ENCODE measurements around the gene PDE1A.

PDE1A gene

GRCh38 chr2:182242609-182243008 lies 184.2 kb downstream of the PDE1A start:
- no peaks in the 10 kb centered on the region for H3K9me3 ChIP-seq (ENCODE audit: insufficient read depth, low read length)
- no peaks in the 10 kb centered on the region for H3K27me3 ChIP-seq (ENCODE audit: insufficient read depth, insufficient read length)
- H3K4me3 ChIP-seq (ENCODE audit: insufficient read length, low read depth) = no peak overlapping the region
- no peak overlapping the region for H3K9ac ChIP-seq (ENCODE audit: insufficient read length, low read depth)
- no peak for DNase-seq (ENCODE audit: low read depth, low spot score)
- no peaks in the 10 kb centered on the region for H3K36me3 ChIP-seq (ENCODE audit: insufficient read depth, insufficient read length, low read length)
- H3K4me1 ChIP-seq (ENCODE audit: insufficient read depth, insufficient read length) = no peaks in the 10 kb centered on the region
- TF ChIP-seq SUZ12 (IDR thresholded peaks at IDR 0.05; ENCODE audit: extremely low read depth, insufficient read depth, insufficient read length) = no peak
- TF ChIP-seq YY1 (IDR thresholded peaks at IDR 0.05; ENCODE audit: insufficient read depth, insufficient read length) = no peak
- no peak for TF ChIP-seq ZNF274 (IDR thresholded peaks at IDR 0.05; ENCODE audit: low read depth, low read length)

DNA sequence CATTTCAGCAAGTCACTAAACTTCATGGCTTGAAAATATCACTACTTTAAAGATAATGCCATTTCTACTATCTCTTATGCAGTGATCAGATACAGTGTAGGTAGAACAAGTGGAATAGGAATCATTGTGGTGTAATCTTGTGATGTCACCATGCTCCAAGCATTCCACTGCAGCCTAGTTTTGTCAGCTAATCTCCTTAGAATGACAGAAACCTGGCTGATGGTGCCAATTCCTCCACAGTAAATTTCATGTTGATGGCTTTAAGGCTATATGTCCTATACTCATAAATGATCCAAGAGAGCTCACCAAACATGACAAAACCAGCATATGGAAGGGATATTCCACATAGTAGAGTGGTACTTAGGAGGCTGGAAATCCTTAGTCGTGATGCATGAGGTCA lies 184.9 kb downstream of the PDE1A start:
- H3K4me3 ChIP-seq (ENCODE audit: insufficient read length, low read depth) = no peak overlapping the region
- DNase-seq (ENCODE audit: low read depth, low spot score) = no peak

GRCh38 chr2:182240862-182241371 lies 185.9 kb downstream of the PDE1A start:
- H3K4me3 ChIP-seq (ENCODE audit: insufficient read length, low read depth) = no peak overlapping the region
- no peaks in the 10 kb centered on the region for H3K9me3 ChIP-seq (ENCODE audit: insufficient read depth, low read length)
- no peak overlapping the region for H3K9ac ChIP-seq (ENCODE audit: insufficient read length, low read depth)
- DNase-seq (ENCODE audit: low read depth, low spot score) = no peak
- no peaks in the 10 kb centered on the region for H3K27me3 ChIP-seq (ENCODE audit: insufficient read depth, insufficient read length)
- H3K4me1 ChIP-seq (ENCODE audit: insufficient read depth, insufficient read length) = no peaks in the 10 kb centered on the region
- TF ChIP-seq SUZ12 (IDR thresholded peaks at IDR 0.05; ENCODE audit: extremely low read depth, insufficient read depth, insufficient read length) (no peak), YY1 (IDR thresholded peaks at IDR 0.05; ENCODE audit: insufficient read depth, insufficient read length) (no peak), ZNF274 (IDR thresholded peaks at IDR 0.05; ENCODE audit: low read depth, low read length) (no peak)
- H3K36me3 ChIP-seq (ENCODE audit: insufficient read depth, insufficient read length, low read length) = no peaks in the 10 kb centered on the region

More for the DNA sequence above, 184.9 kb downstream of the PDE1A start:
- no peaks in the 10 kb centered on the region for H3K27me3 ChIP-seq (ENCODE audit: insufficient read depth, insufficient read length)
- no peak overlapping the region for H3K9ac ChIP-seq (ENCODE audit: insufficient read length, low read depth)
- no peaks in the 10 kb centered on the region for H3K9me3 ChIP-seq (ENCODE audit: insufficient read depth, low read length)
- TF ChIP-seq YY1 (IDR thresholded peaks at IDR 0.05; ENCODE audit: insufficient read depth, insufficient read length) = no peak
- TF ChIP-seq ZNF274 (IDR thresholded peaks at IDR 0.05; ENCODE audit: low read depth, low read length) = no peak
- no peak for TF ChIP-seq SUZ12 (IDR thresholded peaks at IDR 0.05; ENCODE audit: extremely low read depth, insufficient read depth, insufficient read length)
- H3K36me3 ChIP-seq (ENCODE audit: insufficient read depth, insufficient read length, low read length) = no peaks in the 10 kb centered on the region
- H3K4me1 ChIP-seq (ENCODE audit: insufficient read depth, insufficient read length) = no peaks in the 10 kb centered on the region

GRCh38 chr2:182230561-182230960 lies 196.3 kb downstream of the PDE1A start:
- H3K27me3 ChIP-seq (ENCODE audit: insufficient read depth, insufficient read length) = no peaks in the 10 kb centered on the region
- no peak for TF ChIP-seq YY1 (IDR thresholded peaks at IDR 0.05; ENCODE audit: insufficient read depth, insufficient read length)
- no peak for TF ChIP-seq SUZ12 (IDR thresholded peaks at IDR 0.05; ENCODE audit: extremely low read depth, insufficient read depth, insufficient read length)
- TF ChIP-seq ZNF274 (IDR thresholded peaks at IDR 0.05; ENCODE audit: low read depth, low read length) = no peak
- DNase-seq (ENCODE audit: low read depth, low spot score) = no peak

DNA sequence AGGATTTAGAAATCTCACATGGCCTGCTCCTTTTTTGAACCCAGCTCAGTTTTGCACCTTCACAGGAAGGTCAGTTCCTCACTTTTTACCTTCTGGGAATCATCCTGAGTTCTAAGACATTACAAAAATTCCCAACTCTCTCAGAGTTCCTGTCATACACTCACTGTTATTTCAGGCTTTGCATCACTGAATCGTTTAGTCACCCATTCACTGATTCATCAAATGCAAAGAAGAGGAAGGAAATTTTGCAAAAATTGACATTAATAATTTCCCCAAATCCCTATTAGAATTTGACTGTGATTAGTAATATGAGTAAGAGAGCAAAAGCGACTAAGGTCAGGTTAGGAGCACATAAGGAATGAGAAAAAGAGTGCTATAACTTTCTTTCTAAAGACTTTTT lies 197.5 kb downstream of the PDE1A start:
- Histone ChIP-seq H3K4me1 (ENCODE audit: insufficient read depth, insufficient read length) (no peaks in the 10 kb centered on the region), H3K9ac (ENCODE audit: insufficient read length, low read depth) (no peak overlapping the region), H3K9me3 (ENCODE audit: insufficient read depth, low read length) (no peaks in the 10 kb centered on the region), H3K36me3 (ENCODE audit: insufficient read depth, insufficient read length, low read length) (no peaks in the 10 kb centered on the region), H3K27me3 (ENCODE audit: insufficient read depth, insufficient read length) (no peaks in the 10 kb centered on the region), H3K4me3 (ENCODE audit: insufficient read length, low read depth) (no peak overlapping the region)
- no peak for TF ChIP-seq SUZ12 (IDR thresholded peaks at IDR 0.05; ENCODE audit: extremely low read depth, insufficient read depth, insufficient read length)
- TF ChIP-seq YY1 (IDR thresholded peaks at IDR 0.05; ENCODE audit: insufficient read depth, insufficient read length) = no peak
- TF ChIP-seq ZNF274 (IDR thresholded peaks at IDR 0.05; ENCODE audit: low read depth, low read length) = no peak
- no peak for DNase-seq (ENCODE audit: low read depth, low spot score)

More at GRCh38 chr2:182230561-182230960, 196.3 kb downstream of the PDE1A start:
- H3K9me3 ChIP-seq (ENCODE audit: insufficient read depth, low read length) = no peaks in the 10 kb centered on the region
- no peaks in the 10 kb centered on the region for H3K36me3 ChIP-seq (ENCODE audit: insufficient read depth, insufficient read length, low read length)
- H3K4me3 ChIP-seq (ENCODE audit: insufficient read length, low read depth) = no peak overlapping the region
- no peak overlapping the region for H3K9ac ChIP-seq (ENCODE audit: insufficient read length, low read depth)
- no peaks in the 10 kb centered on the region for H3K4me1 ChIP-seq (ENCODE audit: insufficient read depth, insufficient read length)

GRCh38 chr2:182228741-182229140 lies 198.1 kb downstream of the PDE1A start:
- Histone ChIP-seq H3K4me3 (ENCODE audit: insufficient read length, low read depth) (no peak overlapping the region), H3K36me3 (ENCODE audit: insufficient read depth, insufficient read length, low read length) (no peaks in the 10 kb centered on the region), H3K9me3 (ENCODE audit: insufficient read depth, low read length) (no peaks in the 10 kb centered on the region), H3K9ac (ENCODE audit: insufficient read length, low read depth) (no peak overlapping the region), H3K4me1 (ENCODE audit: insufficient read depth, insufficient read length) (no peaks in the 10 kb centered on the region), H3K27me3 (ENCODE audit: insufficient read depth, insufficient read length) (no peaks in the 10 kb centered on the region)
- no peak for DNase-seq (ENCODE audit: low read depth, low spot score)
- TF ChIP-seq SUZ12 (IDR thresholded peaks at IDR 0.05; ENCODE audit: extremely low read depth, insufficient read depth, insufficient read length) (no peak), ZNF274 (IDR thresholded peaks at IDR 0.05; ENCODE audit: low read depth, low read length) (no peak), YY1 (IDR thresholded peaks at IDR 0.05; ENCODE audit: insufficient read depth, insufficient read length) (no peak)

DNA sequence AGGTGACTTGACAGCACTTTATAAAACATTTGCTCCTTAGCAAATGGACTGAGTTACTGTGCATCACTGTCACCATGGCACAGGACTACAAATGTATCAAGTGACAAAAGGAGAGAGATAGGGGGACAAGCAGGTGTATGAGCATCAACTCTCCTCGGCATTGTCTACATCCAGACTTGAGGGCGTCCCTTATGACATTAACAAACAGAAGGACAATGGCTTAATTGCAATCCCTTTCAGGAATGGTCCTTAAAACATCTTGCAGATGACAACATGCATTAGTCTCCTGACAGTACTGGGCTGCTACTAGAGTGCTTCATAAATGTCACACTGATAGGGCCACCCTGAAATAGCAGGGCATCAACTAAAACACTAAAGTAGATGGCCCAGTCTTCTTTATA lies 198.8 kb downstream of the PDE1A start:
- no peaks in the 10 kb centered on the region for H3K36me3 ChIP-seq (ENCODE audit: insufficient read depth, insufficient read length, low read length)

More for the DNA sequence above, 198.8 kb downstream of the PDE1A start:
- DNase-seq (ENCODE audit: low read depth, low spot score) = no peak
- H3K4me1 ChIP-seq (ENCODE audit: insufficient read depth, insufficient read length) = no peaks in the 10 kb centered on the region
- H3K9ac ChIP-seq (ENCODE audit: insufficient read length, low read depth) = no peak overlapping the region
- H3K4me3 ChIP-seq (ENCODE audit: insufficient read length, low read depth) = no peak overlapping the region
- no peaks in the 10 kb centered on the region for H3K27me3 ChIP-seq (ENCODE audit: insufficient read depth, insufficient read length)
- TF ChIP-seq SUZ12 (IDR thresholded peaks at IDR 0.05; ENCODE audit: extremely low read depth, insufficient read depth, insufficient read length) (no peak), YY1 (IDR thresholded peaks at IDR 0.05; ENCODE audit: insufficient read depth, insufficient read length) (no peak), ZNF274 (IDR thresholded peaks at IDR 0.05; ENCODE audit: low read depth, low read length) (no peak)
- no peaks in the 10 kb centered on the region for H3K9me3 ChIP-seq (ENCODE audit: insufficient read depth, low read length)
